KG1 (cell line): ENCODE measurements around the gene FBXL5.
"Not testable (repeated sequence)": the region's sequence is repeated elsewhere in the genome, so short reads cannot be mapped to it uniquely, and the experiment has no call there.

ENCODE experiments used
- DNase-seq: peaks from one replicate; lab custom pipeline; 2025; lab: John Stamatoyannopoulos, UW

Gene FBXL5

DNA sequence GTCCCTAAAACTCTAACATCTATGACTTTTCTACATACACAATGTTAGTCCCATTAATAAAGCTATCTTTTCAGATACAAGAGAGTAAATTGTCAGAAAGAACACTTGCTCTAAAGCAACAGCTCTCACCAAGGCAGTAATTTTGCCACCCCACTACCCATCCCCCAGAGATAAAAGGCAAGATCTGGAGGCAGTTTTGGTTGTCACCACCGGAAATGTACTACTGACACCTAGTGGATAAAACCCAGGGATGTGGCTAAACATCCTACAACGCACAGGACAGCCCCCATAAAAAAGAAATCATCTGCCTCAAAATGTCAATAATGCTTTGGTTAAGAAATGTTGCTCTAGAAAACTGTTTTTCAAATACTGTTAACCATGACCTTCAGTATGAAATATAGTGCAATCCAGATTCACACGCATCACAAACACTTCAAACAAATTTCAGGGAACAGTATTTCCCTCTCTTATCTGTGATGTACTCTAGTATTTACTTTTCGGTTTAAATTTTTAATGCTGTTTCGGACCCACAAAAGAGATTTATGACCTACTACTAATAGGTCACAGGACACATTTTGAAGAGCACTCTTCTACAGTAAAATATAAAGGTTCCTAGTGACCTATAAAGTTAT is 5.1 kb downstream of the FBXL5 start:
- no peak for DNase-seq

DNA sequence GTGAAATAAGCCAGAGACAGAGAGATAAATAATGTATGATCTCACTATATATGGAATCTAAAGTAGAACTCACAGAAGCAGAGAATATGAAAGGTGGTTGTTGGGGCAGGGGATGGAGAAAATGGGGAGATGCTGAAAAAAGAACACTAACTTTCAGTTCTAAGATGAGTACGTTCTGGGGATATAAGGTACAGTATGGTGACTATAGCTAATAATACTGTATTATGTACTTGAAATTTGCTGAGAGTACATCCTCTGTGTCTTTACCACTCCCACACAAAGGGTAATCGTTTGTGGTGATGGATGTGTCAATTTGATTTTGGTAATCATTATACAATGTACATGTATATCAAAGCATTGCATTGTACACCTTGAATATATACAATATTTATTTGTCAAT is 6.6 kb downstream of the FBXL5 start:
- no peak for DNase-seq

DNA sequence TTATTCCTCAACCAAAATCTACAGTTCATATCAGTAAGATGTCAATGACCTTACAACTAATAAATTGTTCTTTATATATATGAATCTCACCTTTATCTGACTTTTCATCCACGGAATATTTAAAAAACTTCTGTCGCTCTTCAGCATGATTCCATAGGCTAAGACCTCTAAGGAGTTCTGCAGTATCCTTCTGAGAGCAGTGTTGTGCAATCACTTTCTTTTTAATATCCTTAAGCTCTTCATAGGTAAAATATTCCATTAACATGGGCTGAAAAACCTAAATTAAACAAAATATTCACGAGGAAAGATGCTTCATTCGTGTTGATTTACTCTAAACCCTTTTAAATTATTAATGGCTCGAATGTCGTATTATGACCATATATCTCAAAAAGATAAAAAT is 16.7 kb downstream of the FBXL5 start:
- DNase-seq, result no peak

DNA sequence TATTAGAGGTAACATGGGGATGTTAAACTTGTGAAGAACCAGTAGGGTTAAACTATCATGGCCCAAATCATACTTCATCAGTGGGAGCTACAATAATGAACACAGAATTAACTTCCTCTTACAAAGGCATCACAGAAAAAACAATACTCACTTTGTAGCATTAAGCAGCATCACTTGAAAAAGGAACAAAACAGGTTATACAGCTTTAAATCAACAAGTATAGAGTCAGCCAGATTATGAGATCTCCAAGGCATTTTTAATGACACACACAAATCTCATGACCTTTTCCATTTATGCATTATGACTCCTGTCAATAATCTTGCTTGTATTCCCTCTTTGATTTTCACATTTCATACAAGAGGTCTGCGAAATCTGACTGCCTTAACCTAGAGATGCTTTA is 18.3 kb downstream of the FBXL5 start:
- no peak for DNase-seq

DNA sequence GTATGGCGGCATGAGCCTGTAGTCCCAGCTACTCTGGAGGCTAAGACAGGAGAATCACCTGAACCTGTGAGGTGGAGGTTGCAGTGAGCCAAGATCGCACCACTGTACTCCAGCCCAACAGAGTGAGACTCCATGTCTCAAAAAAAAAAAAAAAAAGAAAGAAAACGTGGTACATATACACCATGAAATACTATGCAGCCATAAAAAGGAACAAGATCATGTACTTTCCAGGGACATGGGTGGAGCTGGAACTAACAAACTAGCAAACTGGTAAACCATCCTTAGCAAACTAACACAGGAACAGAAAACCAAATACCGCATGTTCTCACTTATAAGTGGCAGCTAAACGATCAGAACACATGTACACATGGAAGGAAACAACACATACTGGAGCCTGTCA is 37.8 kb downstream of the FBXL5 start:
- not testable (repeated sequence) for DNase-seq

DNA sequence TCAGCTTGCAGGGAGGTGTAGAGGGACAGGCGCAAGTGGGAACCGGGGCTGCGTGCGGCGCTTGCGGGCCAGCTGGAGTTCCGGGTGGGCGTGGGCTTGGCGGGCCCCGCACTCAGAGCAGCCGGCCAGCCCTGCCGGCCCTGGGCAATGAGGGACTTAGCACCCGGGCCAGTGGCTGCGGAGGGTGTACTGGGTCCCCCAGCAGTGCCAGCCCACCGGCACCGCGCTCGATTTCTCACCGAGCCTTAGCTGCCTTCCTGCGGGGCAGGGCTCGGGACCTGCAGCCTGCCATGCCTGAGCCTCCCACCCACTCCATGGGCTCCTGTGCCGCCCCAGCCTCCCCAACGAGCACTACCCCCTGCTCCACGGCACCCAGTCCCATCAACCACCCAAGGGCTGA is 40.3 kb downstream of the FBXL5 start:
- not testable (repeated sequence) for DNase-seq

DNA sequence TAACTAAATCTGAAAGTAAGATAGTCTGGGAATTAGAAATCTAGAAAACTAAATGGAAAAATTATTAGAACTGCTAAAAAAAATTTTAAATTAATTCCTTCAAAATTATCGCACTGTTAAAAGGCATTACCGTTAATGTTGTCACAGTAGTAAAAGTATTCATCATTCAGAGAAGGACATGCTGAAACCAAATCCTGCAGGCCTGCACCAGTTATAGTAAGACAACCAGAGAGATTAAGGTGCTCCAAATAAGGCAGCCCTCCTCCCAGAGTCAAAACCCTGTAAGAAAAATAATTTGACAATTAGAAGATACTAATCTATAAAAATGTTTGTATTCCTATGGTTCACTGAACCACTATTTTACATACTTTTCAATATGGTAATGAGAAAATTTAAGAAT is 43.0 kb downstream of the FBXL5 start:
- DNase-seq, result no peak

DNA sequence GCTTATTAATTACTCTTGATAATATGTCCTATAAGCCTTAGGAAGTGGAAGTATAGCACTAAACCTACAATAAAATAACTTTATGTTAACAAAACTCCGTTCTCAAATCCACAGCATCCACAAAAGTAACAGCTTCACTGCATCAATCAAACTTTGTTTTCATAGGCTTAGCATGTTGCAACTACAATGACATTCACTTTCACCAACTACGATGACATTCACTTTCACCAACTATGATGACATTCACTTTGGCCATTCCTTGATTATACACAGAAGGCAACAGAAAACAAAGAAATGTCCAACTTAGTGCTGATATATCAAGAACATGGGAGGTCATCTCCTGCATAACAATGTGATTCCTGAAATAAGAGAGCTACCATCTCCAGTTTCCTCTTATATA is 44.3 kb downstream of the FBXL5 start:
- no peak for DNase-seq

DNA sequence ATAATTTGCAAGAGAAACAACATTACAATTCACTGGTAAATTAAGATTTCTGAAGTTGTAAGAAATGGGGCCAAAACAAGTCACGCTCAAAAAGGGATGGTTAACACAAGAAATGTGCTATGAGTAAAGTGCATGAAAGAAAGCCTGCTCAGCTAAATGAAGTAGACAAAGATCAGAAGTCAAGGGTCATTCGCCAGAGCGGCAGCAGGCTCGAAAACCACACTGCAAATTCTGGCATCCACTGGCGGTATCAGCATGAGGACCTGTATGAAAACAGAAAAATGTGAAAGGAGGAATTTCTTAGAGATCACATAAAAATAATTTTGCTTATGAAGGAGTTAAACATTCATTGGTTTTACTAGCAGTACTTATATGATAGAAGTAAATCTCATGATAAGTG is 49.6 kb downstream of the FBXL5 start:
- DNase-seq, result no peak

DNA sequence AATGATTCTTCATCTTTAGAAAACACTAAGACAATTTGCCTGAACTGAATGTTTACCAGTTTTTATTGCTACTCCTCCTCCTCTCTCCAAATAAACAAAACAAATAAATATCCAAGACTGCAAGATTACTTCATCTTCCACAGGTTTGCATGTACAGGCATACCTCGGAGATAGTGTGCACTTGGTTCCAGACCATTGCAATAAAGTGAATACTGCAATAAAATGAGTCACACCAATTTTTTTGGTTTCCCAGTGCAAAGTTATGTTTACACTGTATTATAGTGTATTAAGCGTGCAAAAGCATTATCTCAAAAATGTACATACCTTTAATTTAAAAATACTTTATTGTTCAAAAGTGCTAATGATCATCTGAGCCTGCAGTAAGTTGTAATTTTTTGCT is 53.3 kb downstream of the FBXL5 start:
- no peak for DNase-seq

DNA sequence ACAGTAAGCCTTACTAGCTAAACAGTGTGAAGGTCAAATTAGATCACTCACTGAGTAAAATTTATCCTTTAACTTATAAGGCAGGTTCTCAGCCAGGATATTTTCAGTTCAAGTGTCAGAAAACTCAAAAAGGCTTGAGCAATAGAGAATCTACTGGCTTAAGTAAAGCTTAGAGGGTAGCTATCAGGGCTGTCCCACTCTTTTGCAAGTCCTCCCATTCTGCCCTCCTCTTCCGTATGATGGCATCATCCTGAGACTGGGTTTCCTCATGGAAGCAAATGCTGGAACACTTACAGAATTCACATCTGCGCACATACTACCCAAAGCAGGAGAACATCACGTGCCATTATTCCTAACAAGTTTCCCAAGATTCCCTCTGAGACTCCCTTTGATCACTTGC is 55.0 kb downstream of the FBXL5 start:
- no peak for DNase-seq

DNA sequence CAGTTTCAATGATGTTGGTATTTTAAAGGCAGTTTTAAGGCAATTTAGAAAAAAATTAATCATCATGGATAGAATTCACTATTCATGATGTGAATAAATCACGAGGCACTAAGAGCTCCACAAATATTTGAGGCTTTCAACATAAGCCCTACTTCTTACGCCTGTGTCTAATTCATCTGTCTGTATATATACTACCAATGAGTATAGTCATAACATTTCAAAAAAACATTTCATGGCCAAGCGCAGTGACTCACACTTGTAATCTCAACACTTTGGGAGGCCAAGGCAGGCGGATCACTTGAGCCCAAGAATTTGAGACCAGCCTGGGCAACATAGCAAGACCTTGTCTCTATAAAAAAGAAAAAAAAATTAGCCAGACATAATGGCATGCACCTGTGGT is 56.5 kb downstream of the FBXL5 start:
- no peak for DNase-seq

DNA sequence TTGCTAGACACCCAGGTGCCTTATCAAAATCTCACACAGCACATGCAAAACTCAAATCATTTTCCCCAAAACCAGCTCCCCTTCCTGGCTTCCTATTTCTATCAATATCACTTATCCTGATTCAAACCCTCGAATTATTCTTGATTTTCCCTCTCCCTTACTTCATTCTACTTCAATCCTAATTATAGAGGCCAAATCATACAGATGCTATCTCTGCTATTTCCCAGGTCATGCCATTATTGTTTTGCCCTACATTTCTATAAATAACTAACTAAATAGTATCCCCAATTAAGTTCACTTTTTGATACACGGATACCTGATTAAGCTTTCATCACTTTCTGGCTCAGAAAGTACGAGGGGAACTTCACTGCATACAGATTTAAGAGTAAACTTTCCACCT is 62.4 kb downstream of the FBXL5 start:
- no peak for DNase-seq

DNA sequence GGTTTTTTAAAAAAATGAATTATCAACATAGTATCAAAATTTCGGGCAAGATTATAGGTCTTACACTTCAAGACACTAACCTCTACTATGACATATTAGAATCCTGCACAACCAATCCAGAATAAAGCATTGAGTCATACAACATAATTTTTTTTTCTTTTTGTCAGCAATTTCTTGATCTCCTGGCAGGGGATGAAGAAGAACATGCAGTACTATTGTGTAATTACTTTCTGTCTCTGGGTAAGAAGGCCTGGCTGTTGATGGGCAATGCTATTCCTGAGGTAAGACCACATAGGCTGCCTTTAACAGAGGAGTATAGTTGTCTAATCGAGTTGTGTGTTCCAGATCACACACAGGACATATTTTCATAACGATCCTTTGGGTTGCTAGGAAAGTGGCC is 67.5 kb downstream of the FBXL5 start:
- no peak for DNase-seq

DNA sequence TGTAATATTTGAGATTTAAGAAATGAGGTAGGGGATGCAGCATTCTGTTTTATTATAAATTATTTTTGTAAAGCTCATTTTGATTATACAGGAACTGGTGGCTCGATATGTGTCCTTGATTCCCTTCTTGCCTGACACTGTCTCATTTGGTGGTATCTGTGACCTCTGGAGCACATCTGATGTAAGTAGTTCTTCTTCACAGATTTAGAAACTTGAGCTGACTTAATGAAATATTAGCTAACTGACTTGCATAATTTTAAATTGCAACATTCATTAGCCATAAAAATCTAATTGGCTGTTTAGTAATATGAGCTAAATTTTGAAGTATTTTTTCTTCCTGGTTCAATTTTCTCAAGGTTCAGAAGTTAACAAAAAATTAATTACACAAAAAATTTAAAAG is 69.1 kb downstream of the FBXL5 start:
- DNase-seq, result no peak

DNA sequence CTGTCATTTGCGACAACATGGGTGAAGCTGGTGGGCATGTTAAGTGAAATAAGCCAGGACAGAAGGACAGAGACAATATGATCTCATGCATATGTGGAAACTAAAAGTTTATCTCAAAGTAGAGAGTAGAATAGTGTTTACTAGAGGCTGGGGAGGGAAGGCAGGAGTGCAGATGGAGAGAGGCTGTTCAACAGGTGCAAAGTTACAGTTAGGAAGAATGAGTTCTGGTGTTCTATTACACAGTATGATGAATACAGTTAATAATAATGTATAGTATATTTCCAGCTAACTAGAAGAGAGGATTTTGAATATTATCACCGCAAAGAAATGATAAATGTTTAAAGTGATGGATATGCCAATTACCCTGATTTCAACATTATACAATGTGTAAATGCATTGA is 69.8 kb downstream of the FBXL5 start:
- no peak for DNase-seq

DNA sequence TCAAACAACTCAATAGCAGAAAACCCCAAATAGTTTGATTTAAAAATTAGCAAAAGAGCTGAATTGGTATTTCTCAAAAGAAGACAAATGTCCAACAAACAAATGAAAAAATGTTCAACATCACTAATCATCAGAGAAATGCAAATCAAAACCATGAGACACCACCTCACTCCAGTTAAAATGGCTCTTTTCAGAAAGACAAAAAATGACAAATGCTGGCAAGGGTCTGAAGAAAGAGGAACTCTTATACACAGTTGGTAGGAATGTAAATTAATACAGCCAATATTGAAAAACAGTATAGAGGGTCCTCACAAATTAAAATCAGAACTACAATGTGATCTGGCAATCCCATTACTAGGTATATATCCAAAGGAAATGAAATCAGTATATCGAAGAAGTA is 70.4 kb downstream of the FBXL5 start:
- no peak for DNase-seq

DNA sequence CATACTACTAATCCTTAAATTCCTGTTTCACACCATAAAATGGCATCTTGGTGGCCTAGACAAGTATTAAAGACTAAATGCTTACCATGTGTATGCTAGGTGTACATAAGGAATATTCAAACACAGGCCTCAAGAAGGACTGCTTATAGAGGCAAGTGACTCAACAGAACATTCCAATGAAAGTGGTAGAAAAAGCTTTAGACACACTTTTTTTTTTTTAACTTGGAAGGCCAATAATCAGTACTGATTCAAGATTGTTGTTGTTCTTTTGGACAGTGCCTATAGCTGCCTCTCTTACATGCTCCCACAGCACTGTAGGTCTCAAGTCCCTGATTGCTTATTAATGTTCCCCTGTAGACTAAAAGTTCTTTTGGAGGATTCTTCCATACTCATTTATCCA is 77.6 kb downstream of the FBXL5 start:
- DNase-seq, result no peak

DNA sequence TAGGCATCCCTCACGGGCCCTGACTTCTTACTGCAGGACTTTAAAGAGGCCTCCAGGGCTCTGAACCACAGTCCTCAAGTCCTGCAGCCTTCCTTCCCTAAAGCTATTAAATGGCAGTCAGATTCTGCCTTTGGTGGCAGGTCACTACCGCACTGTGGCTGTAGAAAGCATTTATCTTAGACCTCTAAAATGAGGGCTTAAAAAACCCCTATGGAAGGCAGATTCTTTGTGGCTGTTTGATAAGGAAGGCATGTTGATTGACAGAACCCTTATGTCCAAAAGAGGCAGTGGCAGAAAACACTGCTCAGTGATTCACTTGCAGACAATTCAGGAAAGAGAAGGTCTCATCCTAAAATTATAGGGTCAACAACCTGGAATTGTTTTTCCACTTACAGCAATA is 79.2 kb downstream of the FBXL5 start:
- DNase-seq, result no peak

DNA sequence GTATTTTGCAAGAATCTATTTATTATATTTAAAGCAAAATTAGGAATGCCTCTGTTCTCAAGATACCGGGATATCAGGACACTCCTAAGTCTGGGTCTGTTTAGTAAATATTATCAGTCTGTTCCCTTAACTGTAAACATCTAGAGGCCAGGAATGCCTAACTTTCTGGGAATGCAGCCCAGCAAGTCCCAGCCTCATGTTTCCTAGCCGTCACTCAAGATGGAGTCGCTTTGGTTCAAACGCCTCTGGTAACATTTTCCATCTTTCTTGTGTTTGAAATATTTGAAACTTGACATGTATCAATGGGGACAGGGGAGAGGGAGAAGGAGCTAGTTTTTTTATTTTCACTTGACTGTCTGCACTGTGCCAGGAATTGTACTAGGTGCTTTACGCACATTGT is 85.4 kb downstream of the FBXL5 start:
- DNase-seq, result no peak

DNA sequence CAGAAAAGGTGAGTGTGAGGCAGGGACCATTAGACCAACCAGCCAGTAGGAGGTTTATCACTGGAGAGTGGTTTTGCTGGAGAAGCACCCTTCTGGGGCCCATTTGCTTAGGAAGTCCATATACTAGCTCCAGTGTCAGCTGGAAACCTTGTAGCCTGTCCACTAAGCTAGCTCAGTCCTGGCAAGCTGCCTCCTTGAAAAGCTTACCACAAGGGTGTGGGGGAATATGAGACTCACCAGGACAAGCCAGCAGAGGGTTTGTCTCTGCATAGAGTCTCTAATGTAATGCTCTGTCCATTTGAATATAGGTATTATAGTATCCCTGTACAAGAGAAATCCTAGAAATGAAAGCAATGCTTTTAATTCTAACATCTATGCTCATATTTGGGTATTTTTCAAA is 86.3 kb downstream of the FBXL5 start:
- no peak for DNase-seq

DNA sequence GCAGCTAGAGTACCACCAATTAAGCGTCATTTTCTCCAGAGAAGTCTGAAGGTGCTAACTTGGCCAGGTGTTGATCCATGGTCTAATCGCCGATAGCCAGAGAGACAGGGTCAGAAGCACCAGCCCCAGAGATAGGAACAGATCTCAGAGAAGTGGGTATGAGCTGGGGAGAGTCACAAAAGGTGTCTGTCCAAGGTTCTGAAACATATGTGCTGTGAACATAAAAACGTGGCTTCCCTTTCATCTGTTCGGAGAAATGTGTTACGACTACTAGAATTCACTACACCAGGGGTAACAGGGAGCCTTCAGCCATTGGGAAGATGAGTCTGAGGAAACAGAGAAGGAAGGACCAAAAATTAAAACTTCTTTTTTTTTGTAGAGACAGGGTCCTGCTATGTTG is 91.3 kb downstream of the FBXL5 start:
- DNase-seq, result no peak

DNA sequence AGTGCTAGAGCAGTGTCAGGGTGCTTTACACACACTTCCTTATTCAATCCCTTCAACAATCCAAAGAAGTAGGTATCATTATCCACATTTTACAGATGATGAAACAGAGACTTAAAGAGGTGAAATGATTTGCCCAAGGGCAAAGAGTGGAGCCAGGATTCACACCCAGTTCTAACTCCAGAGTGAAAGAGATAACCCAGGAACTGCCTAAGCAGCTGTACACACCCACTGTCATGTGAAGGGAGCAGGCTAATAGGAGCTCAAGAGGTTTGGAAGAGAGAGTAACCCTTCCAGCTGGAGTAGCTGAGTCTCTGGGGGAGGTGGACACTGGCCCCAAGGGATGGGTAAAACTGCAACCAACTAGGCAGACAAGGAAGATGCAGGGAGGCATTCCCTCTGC is 92.5 kb downstream of the FBXL5 start:
- DNase-seq, result no peak

DNA sequence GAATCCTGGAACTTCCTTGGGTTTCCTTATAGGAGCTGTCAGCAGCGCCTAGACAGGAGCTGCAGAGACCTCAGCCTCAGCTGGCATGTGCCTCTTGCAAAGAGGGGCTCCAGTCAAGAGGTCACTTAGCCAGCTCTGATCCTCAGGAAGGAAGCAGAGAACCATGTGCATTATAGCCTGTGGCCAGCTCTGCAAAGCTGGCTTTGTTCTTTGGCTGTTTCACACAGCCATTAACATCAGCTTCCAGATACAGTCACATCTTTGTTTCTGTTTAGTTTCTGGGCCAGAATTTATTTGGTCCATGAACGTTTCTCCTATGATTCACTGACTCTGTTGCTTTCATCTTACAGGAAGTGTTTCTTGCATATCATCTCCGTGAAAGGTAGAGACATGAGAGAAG is 93.0 kb downstream of the FBXL5 start:
- DNase-seq, result no peak

DNA sequence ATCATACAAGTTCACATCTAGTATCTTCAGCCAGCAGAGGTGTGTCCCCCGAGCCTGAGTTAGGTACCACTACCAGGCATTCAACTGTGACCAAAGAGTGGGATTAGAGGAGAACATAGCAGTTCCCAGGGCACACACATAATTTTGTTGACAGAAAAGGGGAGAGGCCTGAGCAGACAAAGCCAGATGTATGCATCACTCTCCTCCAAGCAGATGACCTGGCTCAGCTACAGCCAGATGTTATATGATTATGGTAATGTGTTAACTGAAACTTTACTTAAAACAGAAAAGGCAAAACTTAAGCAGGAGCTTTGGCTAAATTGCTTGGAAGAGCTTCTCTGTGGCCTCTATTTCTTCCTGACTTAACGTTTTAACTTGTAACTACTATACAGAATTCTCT is 96.6 kb downstream of the FBXL5 start:
- DNase-seq, result no peak
